ENCODE results near the gene ANKRD49.

DNA sequence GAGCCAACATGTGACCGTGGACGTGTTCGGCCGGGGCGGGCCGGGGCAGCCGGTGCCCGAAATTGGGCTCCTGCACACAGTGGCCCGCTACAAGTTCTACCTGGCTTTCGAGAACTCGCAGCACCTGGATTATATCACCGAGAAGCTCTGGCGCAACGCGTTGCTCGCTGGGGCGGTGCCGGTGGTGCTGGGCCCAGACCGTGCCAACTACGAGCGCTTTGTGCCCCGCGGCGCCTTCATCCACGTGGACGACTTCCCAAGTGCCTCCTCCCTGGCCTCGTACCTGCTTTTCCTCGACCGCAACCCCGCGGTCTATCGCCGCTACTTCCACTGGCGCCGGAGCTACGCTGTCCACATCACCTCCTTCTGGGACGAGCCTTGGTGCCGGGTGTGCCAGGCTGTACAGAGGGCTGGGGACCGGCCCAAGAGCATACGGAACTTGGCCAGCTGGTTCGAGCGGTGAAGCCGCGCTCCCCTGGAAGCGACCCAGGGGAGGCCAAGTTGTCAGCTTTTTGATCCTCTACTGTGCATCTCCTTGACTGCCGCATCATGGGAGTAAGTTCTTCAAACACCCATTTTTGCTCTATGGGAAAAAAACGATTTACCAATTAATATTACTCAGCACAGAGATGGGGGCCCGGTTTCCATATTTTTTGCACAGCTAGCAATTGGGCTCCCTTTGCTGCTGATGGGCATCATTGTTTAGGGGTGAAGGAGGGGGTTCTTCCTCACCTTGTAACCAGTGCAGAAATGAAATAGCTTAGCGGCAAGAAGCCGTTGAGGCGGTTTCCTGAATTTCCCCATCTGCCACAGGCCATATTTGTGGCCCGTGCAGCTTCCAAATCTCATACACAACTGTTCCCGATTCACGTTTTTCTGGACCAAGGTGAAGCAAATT is 51.7 kb downstream of the ANKRD49 start:
- TF ChIP-seq MXI1 (IDR thresholded peaks at IDR 0.05; ENCODE audit: borderline replicate concordance, low read depth, low read length) (no peak), BHLHE40 (IDR thresholded peaks at IDR 0.05; ENCODE audit: low read depth, low read length) (no peak), CEBPB (IDR thresholded peaks at IDR 0.05; ENCODE audit: low read depth, low read length) (no peak)
- TF ChIP-seq, protein P1, sequence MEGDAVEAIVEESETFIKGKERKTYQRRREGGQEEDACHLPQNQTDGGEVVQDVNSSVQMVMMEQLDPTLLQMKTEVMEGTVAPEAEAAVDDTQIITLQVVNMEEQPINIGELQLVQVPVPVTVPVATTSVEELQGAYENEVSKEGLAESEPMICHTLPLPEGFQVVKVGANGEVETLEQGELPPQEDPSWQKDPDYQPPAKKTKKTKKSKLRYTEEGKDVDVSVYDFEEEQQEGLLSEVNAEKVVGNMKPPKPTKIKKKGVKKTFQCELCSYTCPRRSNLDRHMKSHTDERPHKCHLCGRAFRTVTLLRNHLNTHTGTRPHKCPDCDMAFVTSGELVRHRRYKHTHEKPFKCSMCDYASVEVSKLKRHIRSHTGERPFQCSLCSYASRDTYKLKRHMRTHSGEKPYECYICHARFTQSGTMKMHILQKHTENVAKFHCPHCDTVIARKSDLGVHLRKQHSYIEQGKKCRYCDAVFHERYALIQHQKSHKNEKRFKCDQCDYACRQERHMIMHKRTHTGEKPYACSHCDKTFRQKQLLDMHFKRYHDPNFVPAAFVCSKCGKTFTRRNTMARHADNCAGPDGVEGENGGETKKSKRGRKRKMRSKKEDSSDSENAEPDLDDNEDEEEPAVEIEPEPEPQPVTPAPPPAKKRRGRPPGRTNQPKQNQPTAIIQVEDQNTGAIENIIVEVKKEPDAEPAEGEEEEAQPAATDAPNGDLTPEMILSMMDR (conservative IDR thresholded peaks at IDR 0.05; ENCODE audit: low read depth, low read length), result no peak

Data from IMR-90 (cell line).